HL-60/S4 (cell line): Measurements from ENCODE around the gene DENND1A.

Source experiments
- in situ Hi-C: fragments of 300-500 bp; cut with MboI; formaldehyde crosslinking; loops from 2 replicates; pipeline ENCODE4 v1.14.3; 2022; ENCODE audit warnings: low sequenced_read_pairs

Gene DENND1A

DNA sequence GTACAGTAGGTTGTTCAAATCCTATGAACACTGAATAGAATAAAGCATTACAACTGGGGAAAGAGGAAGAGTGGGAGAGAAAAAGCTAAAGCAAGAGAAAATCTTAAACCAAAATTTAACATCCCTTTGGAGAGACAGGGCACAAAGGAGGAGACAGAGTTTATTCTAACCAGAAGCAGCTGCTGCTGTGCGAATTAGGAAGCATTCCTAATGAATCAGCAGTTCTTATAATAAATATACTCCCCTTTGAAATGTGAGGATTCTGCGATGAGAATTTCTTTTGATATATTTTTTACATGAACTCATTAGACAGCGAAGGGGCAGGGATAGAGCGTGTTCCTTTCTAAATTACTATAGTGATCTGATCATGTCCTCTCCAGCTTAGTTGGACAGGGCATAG is 233.4 kb downstream of the DENND1A start:
- in situ Hi-C loops, result no loop called here

DNA sequence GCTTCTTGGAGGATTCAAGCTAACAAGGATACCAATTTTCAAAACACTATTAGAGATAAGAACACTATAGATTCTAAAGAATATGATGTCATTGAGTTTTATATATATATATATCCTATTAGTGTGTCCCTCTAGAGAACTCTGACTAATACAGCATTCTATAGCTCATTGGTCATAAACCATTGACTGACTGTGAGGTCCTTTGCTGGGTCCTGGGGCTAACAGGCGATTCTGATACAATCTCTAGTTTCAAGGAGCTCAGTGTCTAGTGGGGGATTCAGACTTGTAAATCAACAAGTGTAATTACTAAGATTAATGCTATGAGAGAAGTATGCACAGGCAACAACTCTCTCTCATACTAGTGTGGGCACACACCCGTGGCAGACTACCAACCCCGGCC is 234.5 kb downstream of the DENND1A start:
- in situ Hi-C loops, result no loop called here

DNA sequence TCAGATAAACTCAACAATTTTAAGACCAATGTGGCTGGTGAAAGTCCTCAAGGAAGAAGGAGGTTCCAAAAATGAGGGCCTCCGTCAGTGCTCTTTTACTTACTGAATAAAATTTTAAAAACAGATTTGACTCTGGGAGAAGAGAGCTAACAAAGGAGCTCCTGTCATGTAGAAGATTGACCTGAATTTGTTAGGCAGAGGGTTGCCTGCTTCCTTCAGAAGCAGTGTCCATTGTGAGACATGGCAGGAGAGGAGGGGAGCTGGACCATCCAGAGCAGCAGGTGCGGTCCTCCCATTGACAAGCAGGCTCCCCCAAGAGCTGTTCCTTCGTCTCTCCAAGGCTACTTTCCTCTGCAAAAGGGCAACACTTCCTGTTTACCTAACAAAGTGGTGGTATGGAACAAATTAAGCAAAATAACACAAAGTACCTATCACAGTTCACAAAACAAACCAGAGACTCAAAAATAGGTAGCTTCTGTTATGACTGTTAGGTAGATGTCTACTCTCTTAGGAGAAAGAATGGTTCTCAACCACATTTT is 238.1 kb downstream of the DENND1A start:
- in situ Hi-C loops, result no loop called here

DNA sequence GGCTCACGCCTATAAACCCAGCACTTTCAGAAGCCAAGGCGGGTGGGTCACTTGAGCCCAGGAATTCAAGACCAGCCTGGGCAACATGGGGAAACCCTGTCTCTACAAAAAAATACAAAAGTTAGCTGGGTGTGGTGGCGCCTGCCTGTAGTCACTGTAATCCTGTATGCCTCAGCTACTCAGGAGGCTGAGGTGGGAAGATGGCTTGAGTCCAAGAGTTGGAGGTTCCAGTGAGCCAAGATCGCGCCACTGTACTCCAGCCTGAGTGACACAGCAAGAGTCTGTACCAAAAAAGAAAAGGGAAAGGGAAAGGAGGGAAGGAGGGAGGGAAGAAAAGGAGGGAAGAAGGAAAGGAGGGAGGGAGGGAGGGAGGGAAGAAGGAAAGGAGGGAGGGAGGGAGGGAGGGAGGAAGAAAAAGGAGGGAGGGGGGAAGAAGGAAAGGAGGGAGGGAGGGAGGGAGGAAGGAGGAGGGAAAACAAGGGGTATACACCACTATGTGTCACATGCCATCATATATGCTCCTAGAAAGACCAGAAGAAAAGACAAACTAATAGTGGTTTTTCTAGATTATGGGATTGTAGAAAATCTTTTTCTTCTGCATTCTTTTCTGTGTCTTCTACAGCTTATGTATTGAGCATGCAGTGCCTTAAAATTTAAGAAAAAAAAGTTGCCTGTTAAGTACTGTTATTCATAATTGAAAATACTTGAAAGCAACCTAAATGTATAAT is 240.1 kb downstream of the DENND1A start:
- in situ Hi-C loops, result no loop called here

DNA sequence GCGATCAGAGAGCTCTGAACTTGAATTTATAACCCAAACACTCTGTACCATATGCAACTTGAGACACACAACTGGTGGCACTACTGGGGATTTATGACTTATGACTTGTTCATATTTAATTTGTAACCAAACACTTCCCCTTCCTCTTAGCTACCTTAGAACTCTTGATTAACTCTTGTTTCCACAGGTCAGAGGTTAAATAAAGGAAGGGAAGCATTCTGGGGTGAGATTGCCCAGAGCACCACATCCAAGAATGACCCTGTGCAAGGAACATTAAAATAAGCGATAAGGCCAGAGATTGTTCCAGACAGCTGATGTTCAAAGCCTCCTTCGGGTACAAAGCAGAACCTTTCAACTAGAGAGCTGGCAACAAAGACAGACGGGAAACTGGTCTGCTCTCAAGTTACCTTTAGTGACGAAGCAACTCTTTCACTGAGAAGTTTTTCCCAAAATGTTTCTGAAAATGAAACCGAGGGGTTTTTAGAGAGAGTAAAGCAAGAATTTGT is 242.6 kb downstream of the DENND1A start:
- in situ Hi-C loops, result no loop called here

- in situ Hi-C loops, result no loop called here
Measured at GRCh38 chr9:123686829-123687192, 243.1 kb downstream of the DENND1A start.

DNA sequence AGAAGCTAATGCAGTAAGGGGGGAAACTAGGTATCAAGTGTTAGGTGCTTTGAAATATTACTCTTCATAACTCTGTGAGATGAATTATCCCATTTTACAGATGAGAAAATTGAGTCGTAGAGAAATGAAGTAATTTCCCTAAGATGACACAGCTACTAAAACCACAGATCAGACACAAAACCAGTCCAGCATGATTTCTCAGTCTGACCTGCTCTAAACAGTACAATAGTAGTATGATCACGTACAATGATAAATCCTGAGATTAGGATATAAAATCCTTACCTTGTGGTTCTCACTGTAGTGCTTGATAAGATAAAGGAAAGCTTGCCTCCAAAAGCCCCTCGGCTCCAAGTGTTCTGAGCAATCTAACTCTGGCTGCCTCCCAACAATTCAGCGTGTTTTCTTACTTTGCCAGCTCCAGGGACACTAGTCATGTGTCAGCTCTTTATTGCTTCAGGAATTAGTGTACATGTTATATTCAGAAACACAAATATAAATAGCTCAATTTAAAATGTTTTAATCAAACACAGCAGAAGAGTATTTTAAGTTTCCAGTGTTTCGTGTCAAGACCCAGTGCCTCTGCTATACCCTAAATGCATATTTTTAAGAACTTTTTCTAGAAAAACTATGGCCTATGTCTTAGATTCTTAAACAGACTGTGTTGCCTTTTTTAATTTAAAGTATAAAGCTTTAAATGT is 243.6 kb downstream of the DENND1A start:
- in situ Hi-C loops, result no loop called here

GRCh38 chr9:123685489-123686083 is 244.3 kb downstream of the DENND1A start:
- in situ Hi-C loops, result no loop called here

DNA sequence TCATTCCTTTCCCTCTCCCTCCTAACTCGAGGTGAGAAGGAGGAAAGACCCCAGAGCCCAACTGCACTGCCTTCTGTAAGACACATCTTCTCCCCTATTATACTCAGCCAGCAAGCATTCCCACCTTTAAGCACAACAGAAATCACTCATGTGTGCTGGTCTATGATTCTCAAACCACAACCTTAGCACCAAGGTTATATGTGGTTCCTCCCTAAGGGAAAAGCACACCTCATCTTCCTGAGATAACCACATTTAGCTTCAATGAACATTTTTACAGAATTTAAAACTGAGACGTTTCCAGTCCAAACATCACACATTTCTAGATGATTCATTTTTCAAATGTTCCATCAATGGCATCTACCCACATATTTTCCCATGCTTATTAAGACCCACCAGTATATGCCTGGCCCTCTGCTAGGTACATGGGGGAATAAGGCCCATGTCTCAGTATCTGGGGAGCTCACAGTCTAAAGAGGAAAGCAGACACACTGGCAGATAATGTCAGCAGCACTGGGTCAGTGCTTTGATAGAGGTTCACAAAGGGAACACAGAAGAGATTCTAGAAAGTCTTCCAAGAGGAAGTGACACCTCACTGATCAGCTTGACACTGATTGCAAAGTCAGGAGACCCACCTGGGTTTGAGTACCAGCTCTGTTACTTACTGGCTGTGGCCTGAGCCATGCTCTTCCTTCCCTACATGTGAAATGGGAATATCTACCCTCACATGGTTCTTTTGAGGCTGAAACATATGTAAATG is 245.4 kb downstream of the DENND1A start:
- in situ Hi-C loops, result no loop called here

DNA sequence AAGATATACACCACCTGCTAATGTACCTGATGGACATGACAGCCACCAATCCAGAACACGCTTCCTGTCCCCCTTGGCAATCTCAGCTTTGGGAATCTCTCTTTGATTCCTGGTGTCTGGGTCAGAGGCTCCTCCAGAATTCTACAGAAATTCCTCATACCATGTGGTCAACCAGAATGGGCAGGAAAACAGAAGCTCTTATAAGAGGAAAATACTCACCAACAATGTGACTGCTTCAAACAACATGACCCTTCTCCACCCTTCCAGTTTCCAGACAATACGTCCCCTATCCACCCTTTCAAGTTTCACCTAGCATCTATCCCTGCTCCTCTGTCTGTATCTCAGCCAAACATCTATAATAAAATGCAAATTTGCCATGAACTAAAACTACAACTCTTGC is 247.2 kb downstream of the DENND1A start:
- in situ Hi-C loops, result no loop called here

GRCh38 chr9:123680352-123680751 is 249.6 kb downstream of the DENND1A start:
- in situ Hi-C loops, result no loop called here

GRCh38 chr9:123679330-123679987 is 250.5 kb downstream of the DENND1A start:
- in situ Hi-C loops, result no loop called here

DNA sequence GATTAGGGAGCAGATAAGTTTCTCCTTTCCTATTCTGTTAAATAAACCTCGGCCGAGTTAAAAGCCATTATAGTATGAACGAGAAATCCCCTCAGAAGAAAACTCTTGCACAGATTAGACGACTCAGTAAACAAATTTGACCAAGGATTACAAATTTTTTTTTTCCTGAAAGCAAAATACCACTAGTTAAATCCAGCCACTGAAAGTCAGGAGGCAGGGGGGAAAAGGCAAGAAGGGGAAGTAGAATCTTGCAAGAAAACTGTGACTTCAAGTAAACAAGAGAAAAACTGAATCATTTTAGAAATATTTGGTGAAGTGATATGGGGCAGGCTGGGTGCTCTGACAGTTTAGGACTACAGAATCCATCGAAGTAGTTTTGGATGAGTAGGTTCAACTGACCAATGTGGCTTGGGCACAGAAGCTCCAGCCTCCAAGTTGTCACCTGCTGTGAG is 251.0 kb downstream of the DENND1A start:
- in situ Hi-C loops, result no loop called here

DNA sequence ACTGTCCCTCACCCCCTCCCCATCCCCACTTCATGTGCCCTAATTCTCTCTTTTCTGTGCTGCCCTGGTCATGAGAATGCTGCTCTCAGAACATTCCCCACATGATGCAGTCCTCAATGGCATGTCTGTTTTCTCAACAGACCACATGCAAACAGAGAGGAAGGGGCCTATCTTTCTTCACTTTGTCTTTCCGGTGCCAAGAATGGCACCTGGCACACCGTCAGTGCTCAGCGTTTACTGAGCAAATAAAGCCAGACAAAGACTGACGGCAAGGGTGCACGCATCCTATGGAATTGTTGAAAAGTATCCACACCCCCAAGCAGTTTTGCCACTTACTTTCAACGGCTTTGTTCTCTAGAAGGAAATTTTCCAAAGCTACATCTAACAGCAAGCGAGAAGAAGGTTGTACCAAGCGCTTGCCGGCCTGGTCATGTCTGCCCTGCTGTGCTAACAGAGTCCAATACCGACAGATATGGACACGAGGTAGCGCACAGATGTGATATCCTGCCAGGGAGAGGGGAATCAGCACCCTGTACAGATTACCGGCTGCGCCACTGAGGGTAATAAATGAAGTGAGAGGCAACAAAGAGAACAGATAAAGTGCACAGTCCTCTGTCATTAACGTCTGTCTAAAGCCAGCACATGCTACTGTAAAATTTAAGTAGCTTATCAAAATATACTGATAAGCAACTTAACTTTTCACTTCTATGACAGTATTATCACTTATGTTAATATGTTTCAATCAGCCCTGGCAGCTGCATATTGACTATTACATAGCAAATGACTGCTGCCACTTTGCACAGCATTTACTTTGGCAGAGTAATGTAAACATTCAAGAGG is 251.7 kb downstream of the DENND1A start:
- in situ Hi-C loops, result no loop called here

GRCh38 chr9:123676869-123677268 is 253.1 kb downstream of the DENND1A start:
- in situ Hi-C loops, result no loop called here

GRCh38 chr9:123669346-123669745 is 260.6 kb downstream of the DENND1A start:
- in situ Hi-C loops, result no loop called here

DNA sequence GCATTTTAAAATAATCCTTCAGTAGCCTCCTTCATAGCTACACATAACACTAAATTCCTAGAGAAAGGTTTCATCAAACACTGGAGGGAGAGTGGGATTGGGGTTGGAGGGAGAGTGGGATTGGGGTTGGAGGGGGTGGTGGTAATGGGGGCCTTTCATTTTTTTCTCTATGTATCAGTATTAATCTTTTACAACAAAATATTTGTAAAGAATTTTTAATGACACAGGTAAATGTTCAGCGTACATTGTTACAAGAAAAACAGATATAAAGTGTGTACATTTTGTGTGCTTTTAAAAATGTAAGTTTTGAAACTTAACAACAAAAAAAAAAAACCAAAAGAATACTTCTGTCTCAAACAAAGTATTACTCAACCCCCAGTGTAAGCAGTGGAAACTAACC is 266.4 kb downstream of the DENND1A start:
- in situ Hi-C loops, result no loop called here

DNA sequence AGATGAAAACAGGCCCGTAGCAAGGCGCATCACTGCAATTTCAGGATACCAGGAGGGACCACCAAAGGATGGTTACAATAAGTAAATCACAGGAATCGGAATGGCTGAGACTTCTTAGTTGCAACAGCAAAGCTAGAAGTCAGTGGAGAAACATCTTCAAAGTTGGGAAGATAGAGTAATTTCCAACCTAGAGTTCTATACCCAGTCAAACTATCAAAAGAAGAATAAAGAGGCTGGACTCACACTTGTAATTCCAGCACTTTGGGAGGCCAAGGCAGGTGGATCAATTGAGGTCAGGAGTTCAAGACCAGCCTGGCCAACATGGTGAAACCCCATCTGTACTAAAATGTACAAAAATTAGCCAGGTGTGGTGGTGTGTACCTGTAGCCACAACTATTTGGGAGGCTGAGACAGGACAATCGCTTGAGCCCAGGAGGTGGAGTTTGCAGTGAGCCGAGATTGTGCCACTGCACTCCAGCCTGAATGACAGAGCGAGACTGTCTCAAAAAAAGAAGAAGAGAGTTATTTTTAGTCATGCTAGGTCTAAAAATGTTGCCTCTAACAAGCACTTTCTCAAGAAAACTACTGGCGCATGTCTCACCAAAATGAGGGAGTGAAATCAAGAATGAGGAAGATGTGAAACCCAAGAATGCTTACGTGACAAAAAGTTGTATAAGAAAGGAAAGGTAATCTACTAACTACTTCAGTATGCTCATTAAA is 267.7 kb downstream of the DENND1A start:
- in situ Hi-C loops, result no loop called here
